ENCODE measurements around the gene EXOC4. TPM values are rescaled to one million over a fixed set of nuclear protein-coding genes. Genes with fewer than 3 reads are reported as not detected.

Gene EXOC4
- total RNA-seq, 1 experiment from 2014 or later: 75.8 TPM

- no peaks in the 10 kb centered on the region for H3K27me3 ChIP-seq (ENCODE audit: insufficient read depth, low read length)
- H2BK15ac ChIP-seq (ENCODE audit: low read depth, low read length): no peak overlapping the region
- no peaks in the 10 kb centered on the region for H3K9me3 ChIP-seq (ENCODE audit: control insufficient read depth, low read depth, low read length)
- no peak overlapping the region for H2BK5ac ChIP-seq (ENCODE audit: insufficient read length, low read length)
- no peak overlapping the region for H2AFZ ChIP-seq (ENCODE audit: low read length)
- H4K91ac ChIP-seq (ENCODE audit: insufficient read length, low read depth, low read length): no peak overlapping the region
- H3K4me1 ChIP-seq (ENCODE audit: insufficient read depth, low read length): no peaks in the 10 kb centered on the region
- no peak overlapping the region for H3K4ac ChIP-seq (ENCODE audit: low read depth, low read length)
- no peak overlapping the region for H3K9ac ChIP-seq (ENCODE audit: extremely low read depth, insufficient read length, low read length)
- Mint-ChIP-seq H3K36me3 (ENCODE audit: insufficient read depth in 1 of 3, low read depth in 3 of 3) (no peaks in the 10 kb centered on the region), H3K4me3 (no peak overlapping the region), H3K27me3 (ENCODE audit: low read depth) (no peaks in the 10 kb centered on the region), H3K27ac (no peak overlapping the region), H3K9me3 (no peaks in the 10 kb centered on the region), H3K4me1 (peaks cover 9 to 13% of the 10 kb centered on the region in 2 experiments)
- no peak overlapping the region for H3K23ac ChIP-seq (ENCODE audit: insufficient read length, low read depth, low read length)
- H3K27ac ChIP-seq (ENCODE audit: insufficient read length, low read depth, low read length): no peak overlapping the region
- no peak for DNase-seq
- no peak overlapping the region for H3T11ph ChIP-seq (ENCODE audit: low read length)
- TF ChIP-seq CTCF (conservative IDR thresholded peaks at IDR 0.05): no peak
- no peak overlapping the region for H4K8ac ChIP-seq (replicated peaks; ENCODE audit: insufficient read length, low read depth, low read length)
- no peak overlapping the region for H3K18ac ChIP-seq (ENCODE audit: insufficient read length, low read depth, low read length)
- no peak overlapping the region for H2AK5ac ChIP-seq (ENCODE audit: insufficient read length, low read length)
- no peaks in the 10 kb centered on the region for H3K23me2 ChIP-seq (ENCODE audit: insufficient read length, low read depth, low read length, poor library complexity, severe bottlenecking)
- WGBS (ENCODE audit: extremely low coverage, insufficient read length, low lambda C conversion rate): no CpG with 5 or more reads among the region's 3 CpGs
- no peak overlapping the region for H4K5ac ChIP-seq (ENCODE audit: insufficient read length, low read depth, low read length)
- H3K79me1 ChIP-seq (ENCODE audit: insufficient read depth, low read depth, low read length, poor library complexity, severe bottlenecking): no peaks in the 10 kb centered on the region
- H3K79me2 ChIP-seq (ENCODE audit: insufficient read depth, low read length): no peaks in the 10 kb centered on the region
- H2BK120ac ChIP-seq (ENCODE audit: low read depth, low read length, poor library complexity, severe bottlenecking): no peak overlapping the region
- H3K4me2 ChIP-seq (ENCODE audit: insufficient read depth, insufficient read length, low read length): no peak overlapping the region
- H2BK20ac ChIP-seq (ENCODE audit: low read depth, low read length, poor library complexity, severe bottlenecking): no peak overlapping the region
- H2BK12ac ChIP-seq (ENCODE audit: insufficient read length, low read depth, low read length): no peak overlapping the region
- H3K56ac ChIP-seq (ENCODE audit: insufficient read length, low read depth, low read length): no peak overlapping the region
- no peak overlapping the region for H3K14ac ChIP-seq (ENCODE audit: insufficient read depth, low read length)
- H4K20me1 ChIP-seq (ENCODE audit: control insufficient read depth, insufficient read depth, insufficient read length): no peaks in the 10 kb centered on the region
These were observed 510.3 kb downstream of the EXOC4 start for GRCh38 chr7:133763076-133763640.
